ENCODE measurements around the gene TBC1D22B.

The TBC1D22B gene, protein sequence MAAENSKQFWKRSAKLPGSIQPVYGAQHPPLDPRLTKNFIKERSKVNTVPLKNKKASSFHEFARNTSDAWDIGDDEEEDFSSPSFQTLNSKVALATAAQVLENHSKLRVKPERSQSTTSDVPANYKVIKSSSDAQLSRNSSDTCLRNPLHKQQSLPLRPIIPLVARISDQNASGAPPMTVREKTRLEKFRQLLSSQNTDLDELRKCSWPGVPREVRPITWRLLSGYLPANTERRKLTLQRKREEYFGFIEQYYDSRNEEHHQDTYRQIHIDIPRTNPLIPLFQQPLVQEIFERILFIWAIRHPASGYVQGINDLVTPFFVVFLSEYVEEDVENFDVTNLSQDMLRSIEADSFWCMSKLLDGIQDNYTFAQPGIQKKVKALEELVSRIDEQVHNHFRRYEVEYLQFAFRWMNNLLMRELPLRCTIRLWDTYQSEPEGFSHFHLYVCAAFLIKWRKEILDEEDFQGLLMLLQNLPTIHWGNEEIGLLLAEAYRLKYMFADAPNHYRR

DNA sequence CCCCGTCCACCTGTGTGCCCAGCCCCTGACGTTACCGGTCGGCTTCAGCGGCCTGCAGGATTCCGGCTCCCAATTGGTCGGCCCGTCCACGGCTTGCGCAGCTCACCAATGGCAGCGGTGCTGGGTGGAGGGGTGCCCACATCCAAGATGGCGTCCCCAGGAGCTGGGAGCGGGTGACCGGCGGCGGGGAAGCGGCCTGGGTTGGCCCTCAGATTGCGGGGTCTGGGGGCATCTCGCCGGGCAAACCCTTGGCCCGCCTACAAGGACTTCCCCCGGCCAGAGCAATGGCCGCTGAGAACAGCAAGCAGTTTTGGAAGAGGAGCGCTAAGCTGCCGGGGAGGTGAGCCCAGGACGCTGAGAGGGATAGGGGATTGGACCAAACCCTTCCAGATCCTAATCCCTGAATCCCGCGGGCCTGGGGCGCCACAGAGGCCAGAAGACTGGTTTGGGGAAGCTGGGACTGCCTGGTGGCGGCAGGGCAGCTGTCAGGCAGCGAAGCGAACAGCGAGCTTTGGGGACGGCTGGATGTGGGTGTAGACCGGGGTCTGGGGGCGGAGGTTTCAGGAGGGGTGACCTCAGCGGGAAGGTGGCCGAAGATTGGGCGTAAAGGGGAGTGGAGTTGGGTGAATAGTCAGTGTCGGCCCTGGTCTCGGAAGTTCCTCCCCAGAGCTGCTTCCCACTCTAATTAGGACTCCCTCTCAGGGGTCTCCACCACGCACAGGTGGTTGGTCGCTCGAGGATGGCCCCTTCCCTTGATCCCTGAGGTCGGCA, at the start of gene TBC1D22B, which contains the start of gene TMEM217:
Gene TBC1D22B (plus strand): TSS at position 139 of the 771 bp plus-strand sequence. CDS start 146 bp downstream, at position 285.
Gene TMEM217 (minus strand): TSS at position 511 of the 771 bp plus-strand sequence. CDS start 39,114 bp downstream, outside the sequence.
- Histone ChIP-seq H4K20me1 (ENCODE audit: low read depth, low read length) (0 out of 2 replicates have a peak, but pooled peaks cover 2% of the 10 kb centered on the region), H3K4me3 (ENCODE audit: insufficient read depth, low read length, poor library complexity, severe bottlenecking) (peak within 1 kb of the TSS; percentile 69), H3K4me2 (ENCODE audit: low read depth, low read length, poor library complexity, severe bottlenecking) (peak within 1 kb of the TSS; percentile 68), H3K27me3 (ENCODE audit: low read length) (no peaks in the 10 kb centered on the region), H3F3A (ENCODE audit: insufficient read depth) (peaks cover 14% of the 10 kb centered on the region; the same call in 1 of the 2 replicates), H2AFZ (ENCODE audit: low read depth, low read length, severe bottlenecking) (peak within 1 kb of the TSS; percentile 87), H3K9me2 (replicated peaks; ENCODE audit: insufficient read depth, low read length) (no peaks in the 10 kb centered on the region), H3K36me3 (ENCODE audit: low read length) (no peaks in the 10 kb centered on the region), H3K9ac (ENCODE audit: low read length) (peak within 1 kb of the TSS; percentile 74), H3K9me3 (ENCODE audit: insufficient read depth, low read length) (no peaks in the 10 kb centered on the region), H3K79me2 (ENCODE audit: insufficient read depth, low read length) (0 out of 2 replicates have a peak, but pooled peaks cover 9% of the 10 kb centered on the region), H3K27ac (ENCODE audit: low read depth, low read length) (no peak within 1 kb of the TSS)
- TF ChIP-seq, protein P1, sequence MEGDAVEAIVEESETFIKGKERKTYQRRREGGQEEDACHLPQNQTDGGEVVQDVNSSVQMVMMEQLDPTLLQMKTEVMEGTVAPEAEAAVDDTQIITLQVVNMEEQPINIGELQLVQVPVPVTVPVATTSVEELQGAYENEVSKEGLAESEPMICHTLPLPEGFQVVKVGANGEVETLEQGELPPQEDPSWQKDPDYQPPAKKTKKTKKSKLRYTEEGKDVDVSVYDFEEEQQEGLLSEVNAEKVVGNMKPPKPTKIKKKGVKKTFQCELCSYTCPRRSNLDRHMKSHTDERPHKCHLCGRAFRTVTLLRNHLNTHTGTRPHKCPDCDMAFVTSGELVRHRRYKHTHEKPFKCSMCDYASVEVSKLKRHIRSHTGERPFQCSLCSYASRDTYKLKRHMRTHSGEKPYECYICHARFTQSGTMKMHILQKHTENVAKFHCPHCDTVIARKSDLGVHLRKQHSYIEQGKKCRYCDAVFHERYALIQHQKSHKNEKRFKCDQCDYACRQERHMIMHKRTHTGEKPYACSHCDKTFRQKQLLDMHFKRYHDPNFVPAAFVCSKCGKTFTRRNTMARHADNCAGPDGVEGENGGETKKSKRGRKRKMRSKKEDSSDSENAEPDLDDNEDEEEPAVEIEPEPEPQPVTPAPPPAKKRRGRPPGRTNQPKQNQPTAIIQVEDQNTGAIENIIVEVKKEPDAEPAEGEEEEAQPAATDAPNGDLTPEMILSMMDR (IDR thresholded peaks at IDR 0.05; ENCODE audit: insufficient read depth, low read length, poor library complexity, severe bottlenecking), result no peak
- TF ChIP-seq EZH2phosphoT487 (conservative IDR thresholded peaks at IDR 0.05; ENCODE audit: low read length), result no peak

DNA sequence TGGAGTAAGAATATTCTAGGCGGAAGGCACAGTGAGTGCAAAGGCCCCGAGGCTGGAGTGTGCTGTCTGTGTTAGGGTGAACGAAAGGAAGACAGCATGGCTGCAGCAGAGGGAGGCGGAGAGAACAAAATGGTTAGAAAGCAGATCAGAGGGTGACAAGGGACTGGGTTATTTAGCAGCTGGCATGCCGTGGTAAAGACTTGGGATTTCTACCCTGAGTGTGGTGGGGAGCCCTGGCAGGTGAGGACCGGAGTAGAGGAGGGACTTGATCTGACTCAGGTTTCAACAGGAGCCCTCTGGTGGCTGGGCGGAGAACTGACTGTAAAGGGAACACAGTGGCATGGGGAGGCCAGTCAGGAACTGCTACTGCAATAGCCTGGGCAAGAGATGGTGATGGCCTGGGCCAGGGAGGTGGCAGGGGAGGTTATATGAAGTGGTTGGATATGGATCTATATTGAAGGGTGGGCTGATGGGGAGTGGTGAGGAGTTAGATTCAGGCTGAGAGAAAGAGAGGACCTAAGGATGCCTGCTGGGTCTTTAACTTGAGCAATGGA, 49.6 kb upstream of the TBC1D22B start:
- Histone ChIP-seq H3K36me3 (ENCODE audit: low read length) (no peaks in the 10 kb centered on the region), H3F3A (ENCODE audit: insufficient read depth) (no peaks in the 10 kb centered on the region), H2AFZ (ENCODE audit: low read depth, low read length, severe bottlenecking) (no peak overlapping the region), H3K9ac (ENCODE audit: low read length) (no peak overlapping the region), H3K27ac (ENCODE audit: low read depth, low read length) (no peak overlapping the region), H3K27me3 (ENCODE audit: low read length) (no peaks in the 10 kb centered on the region), H3K4me2 (ENCODE audit: low read depth, low read length, poor library complexity, severe bottlenecking) (no peak overlapping the region), H3K4me3 (ENCODE audit: insufficient read depth, low read length, poor library complexity, severe bottlenecking) (no peak overlapping the region), H3K9me3 (ENCODE audit: insufficient read depth, low read length) (no peaks in the 10 kb centered on the region), H3K79me2 (ENCODE audit: insufficient read depth, low read length) (no peaks in the 10 kb centered on the region), H4K20me1 (ENCODE audit: low read depth, low read length) (no peaks in the 10 kb centered on the region), H3K9me2 (replicated peaks; ENCODE audit: insufficient read depth, low read length) (no peaks in the 10 kb centered on the region)
- TF ChIP-seq, protein P1 (IDR thresholded peaks at IDR 0.05; ENCODE audit: insufficient read depth, low read length, poor library complexity, severe bottlenecking), result peak; percentile 97
- no peak for TF ChIP-seq EZH2phosphoT487 (conservative IDR thresholded peaks at IDR 0.05; ENCODE audit: low read length)

DNA sequence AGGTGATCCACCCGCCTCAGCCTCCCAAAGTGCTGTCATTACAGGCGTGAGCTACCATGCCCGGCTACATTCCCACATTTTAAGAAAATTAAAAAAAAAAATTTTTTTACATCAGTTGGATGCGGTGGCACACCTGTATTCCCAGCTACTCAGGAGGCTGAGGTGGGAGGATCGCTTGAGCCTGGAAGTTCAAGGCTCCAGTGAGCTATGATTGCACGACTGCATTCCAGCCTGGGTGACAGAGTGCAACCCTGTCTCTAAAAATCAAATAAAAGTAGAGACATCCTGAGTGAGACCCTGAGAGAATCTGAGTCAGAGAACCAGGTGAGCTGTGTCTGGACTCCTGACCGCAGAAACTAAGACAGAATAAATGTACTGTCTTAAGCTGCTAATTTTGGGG, 48.8 kb upstream of the TBC1D22B start:
- Histone ChIP-seq H4K20me1 (ENCODE audit: low read depth, low read length) (no peaks in the 10 kb centered on the region), H3K9ac (ENCODE audit: low read length) (no peak overlapping the region), H3F3A (ENCODE audit: insufficient read depth) (no peaks in the 10 kb centered on the region), H3K9me2 (replicated peaks; ENCODE audit: insufficient read depth, low read length) (no peaks in the 10 kb centered on the region), H2AFZ (ENCODE audit: low read depth, low read length, severe bottlenecking) (no peak overlapping the region), H3K4me3 (ENCODE audit: insufficient read depth, low read length, poor library complexity, severe bottlenecking) (no peak overlapping the region), H3K27me3 (ENCODE audit: low read length) (no peaks in the 10 kb centered on the region), H3K4me2 (ENCODE audit: low read depth, low read length, poor library complexity, severe bottlenecking) (no peak overlapping the region), H3K36me3 (ENCODE audit: low read length) (no peaks in the 10 kb centered on the region), H3K27ac (ENCODE audit: low read depth, low read length) (no peak overlapping the region), H3K9me3 (ENCODE audit: insufficient read depth, low read length) (no peaks in the 10 kb centered on the region), H3K79me2 (ENCODE audit: insufficient read depth, low read length) (no peaks in the 10 kb centered on the region)
- no peak for TF ChIP-seq EZH2phosphoT487 (conservative IDR thresholded peaks at IDR 0.05; ENCODE audit: low read length)
- TF ChIP-seq, protein P1 (IDR thresholded peaks at IDR 0.05; ENCODE audit: insufficient read depth, low read length, poor library complexity, severe bottlenecking), result no peak

Data from SU-DHL-6 (cell line).